Right ventricle myocardium inferior (tissue), 1 donor: ENCODE measurements around the gene MYO1D. TPM values are rescaled to one million over a fixed set of nuclear protein-coding genes. Genes with fewer than 3 reads are reported as not detected.
"Not testable (repeated sequence)": the region's sequence is repeated elsewhere in the genome, so short reads cannot be mapped to it uniquely, and the experiment has no call there.

Source experiments
- ATAC-seq: fragments of 200-7000 bp; cut with Tn5 transposase; one replicate; pipeline ENCODE4 v1.9.1; 2020; ENCODE audit warnings: mild to moderate bottlenecking, moderate library complexity
- DNase-seq: peaks from one replicate; pipeline ENCODE4 v3.0.0; 2021; ENCODE audit errors: missing footprints
- intact Hi-C: fragments of 100-400 bp; cut with DNase I; formaldehyde crosslinking; loops from one replicate; pipeline ENCODE4 v1.11.0; 2022
- total RNA-seq: library from RNA; stranded (reverse); fragmentation: NEBNext Ultra II Directional; extraction: Animal tissue kit (Norgen Biotek cat#: 25700); gene quantifications from one replicate; pipeline ENCODE4 v1.2.1, GENCODE V29; 2021
- donor health status: DM: no; HTN: yes; CAD: no; lungs with severe emphysema.

The MYO1D gene
- total RNA-seq, 1 donor from 2014 or later: 4.7 TPM

GRCh38 chr17:32458371-32458770 is 418.6 kb downstream of the MYO1D start:
- ATAC-seq (no peak), DNase-seq (no peak)
- intact Hi-C loops: no loop called here

GRCh38 chr17:32453370-32453769 is 423.6 kb downstream of the MYO1D start:
- DNase-seq: no peak
- intact Hi-C loops: no loop called here
- no peak for ATAC-seq

GRCh38 chr17:32452281-32452680 is 424.6 kb downstream of the MYO1D start:
- intact Hi-C loops: no loop called here
- ATAC-seq (no peak), DNase-seq (no peak)

- intact Hi-C loops: no loop called here
- ATAC-seq: no peak
- no peak for DNase-seq
Measured at GRCh38 chr17:32451879-32452278, 425.0 kb downstream of the MYO1D start.

- DNase-seq, ATAC-seq, intact Hi-C loops: not testable (repeated sequence)
Measured at GRCh38 chr17:32450379-32450778, 426.5 kb downstream of the MYO1D start.

GRCh38 chr17:32449963-32450362 is 427.0 kb downstream of the MYO1D start:
- intact Hi-C loops: no loop called here
- DNase-seq (no peak), ATAC-seq (no peak)

GRCh38 chr17:32446949-32447348 is 430.0 kb downstream of the MYO1D start:
- no peak for DNase-seq
- ATAC-seq: no peak
- intact Hi-C loops: no loop called here

GRCh38 chr17:32445971-32446370 is 431.0 kb downstream of the MYO1D start:
- ATAC-seq (no peak), DNase-seq (no peak)
- intact Hi-C loops: no loop called here

- DNase-seq (no peak), ATAC-seq (no peak)
- intact Hi-C loops: no loop called here
Measured at GRCh38 chr17:32445497-32445896, 431.4 kb downstream of the MYO1D start.

GRCh38 chr17:32445074-32445415 is 431.9 kb downstream of the MYO1D start:
- DNase-seq: no peak
- ATAC-seq: peak; percentile 32
- intact Hi-C loops: no loop called here

GRCh38 chr17:32444301-32445073 is 432.4 kb downstream of the MYO1D start, which contains the start of gene PSMD11:
Gene PSMD11 (plus strand): TSS chr17:32444510. CDS start chr17:32444524, 14 bp downstream.
- DNase-seq (peak; percentile 99), ATAC-seq (peak; percentile 99)
- intact Hi-C loops: no loop called here

- peak; percentile 2 for ATAC-seq
- intact Hi-C loops: no loop called here
- DNase-seq: no peak
Measured at GRCh38 chr17:32443827-32444300, 433.1 kb downstream of the MYO1D start.

Other genes with a start within 250 kb of the MYO1D start
- gene TMEM98, start 51.0 kb upstream of the MYO1D start, total RNA-seq: 12.7 TPM
- gene SPACA3, start 114.7 kb upstream of the MYO1D start, total RNA-seq: not detected